AG04449 (cell line): ENCODE results near the gene CAPG.

Source experiments
- CTCF ChIA-PET: fragments of 350-600 bp; formaldehyde crosslinking; extraction: SDS; loops from one replicate; lab custom pipeline; 2021; ENCODE audit warnings: antibody characterized with exemption; lab: Yijun Ruan, JAX
- POLR2A ChIA-PET: fragments of 400-600, 350-600 bp; formaldehyde crosslinking; extraction: SDS; loops from one replicate; lab custom pipeline; 2020; ENCODE audit warnings: antibody characterized with exemption, inconsistent platforms; lab: Yijun Ruan, JAX
- DNase-seq: peaks from one replicate; pipeline ENCODE4 v3.0.0-alpha.2; 2010; ENCODE audit warnings: low read depth, low spot score
- H3K4me3 ChIP-seq: 2 replicates; pipeline ENCODE4 v1.5.1; 2011; ENCODE audit warnings: low read depth, mild to moderate bottlenecking, control low read depth, low read length
- TF ChIP-seq, protein P1 (sequence below): IDR thresholded peaks from one replicate; pipeline ENCODE4 v1.5.1; 2011; ENCODE audit warnings: mild to moderate bottlenecking, moderate library complexity, low read length, control low read depth, inconsistent platforms; ENCODE audit not compliant: insufficient read depth; ENCODE audit errors: missing control alignments

Gene CAPG

DNA sequence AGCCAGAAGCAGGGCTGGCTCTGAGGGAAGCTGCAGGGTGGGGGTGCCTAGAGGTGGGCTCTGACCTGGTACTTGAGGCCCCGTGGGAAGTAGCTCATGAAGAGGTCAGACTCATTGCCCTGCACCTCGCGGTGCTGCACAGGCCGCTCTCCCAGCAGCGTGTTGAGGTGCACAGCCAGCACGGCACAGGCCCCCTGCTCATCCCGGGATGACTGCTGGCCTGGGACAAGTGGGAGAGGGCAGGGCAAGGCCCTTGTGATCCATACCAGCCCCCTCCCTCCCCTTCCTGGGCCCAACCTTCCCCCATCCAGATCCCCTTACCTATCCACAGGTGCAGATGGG, 8.7 kb downstream of the CAPG start:
- ChIA-PET CTCF (interaction anchor here (2.2 kb wide), 1 partner anchor 11 kb away, joined by 5 read pairs; no protein-coding TSS in a partner anchor), POLR2A (interaction anchor here (0.6 kb wide), 1 partner anchor 13 kb away, joined by 3 read pairs; no protein-coding TSS in a partner anchor)
- DNase-seq = no peak
- no peak overlapping the region for H3K4me3 ChIP-seq
- TF ChIP-seq, protein P1, sequence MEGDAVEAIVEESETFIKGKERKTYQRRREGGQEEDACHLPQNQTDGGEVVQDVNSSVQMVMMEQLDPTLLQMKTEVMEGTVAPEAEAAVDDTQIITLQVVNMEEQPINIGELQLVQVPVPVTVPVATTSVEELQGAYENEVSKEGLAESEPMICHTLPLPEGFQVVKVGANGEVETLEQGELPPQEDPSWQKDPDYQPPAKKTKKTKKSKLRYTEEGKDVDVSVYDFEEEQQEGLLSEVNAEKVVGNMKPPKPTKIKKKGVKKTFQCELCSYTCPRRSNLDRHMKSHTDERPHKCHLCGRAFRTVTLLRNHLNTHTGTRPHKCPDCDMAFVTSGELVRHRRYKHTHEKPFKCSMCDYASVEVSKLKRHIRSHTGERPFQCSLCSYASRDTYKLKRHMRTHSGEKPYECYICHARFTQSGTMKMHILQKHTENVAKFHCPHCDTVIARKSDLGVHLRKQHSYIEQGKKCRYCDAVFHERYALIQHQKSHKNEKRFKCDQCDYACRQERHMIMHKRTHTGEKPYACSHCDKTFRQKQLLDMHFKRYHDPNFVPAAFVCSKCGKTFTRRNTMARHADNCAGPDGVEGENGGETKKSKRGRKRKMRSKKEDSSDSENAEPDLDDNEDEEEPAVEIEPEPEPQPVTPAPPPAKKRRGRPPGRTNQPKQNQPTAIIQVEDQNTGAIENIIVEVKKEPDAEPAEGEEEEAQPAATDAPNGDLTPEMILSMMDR = no peak

DNA sequence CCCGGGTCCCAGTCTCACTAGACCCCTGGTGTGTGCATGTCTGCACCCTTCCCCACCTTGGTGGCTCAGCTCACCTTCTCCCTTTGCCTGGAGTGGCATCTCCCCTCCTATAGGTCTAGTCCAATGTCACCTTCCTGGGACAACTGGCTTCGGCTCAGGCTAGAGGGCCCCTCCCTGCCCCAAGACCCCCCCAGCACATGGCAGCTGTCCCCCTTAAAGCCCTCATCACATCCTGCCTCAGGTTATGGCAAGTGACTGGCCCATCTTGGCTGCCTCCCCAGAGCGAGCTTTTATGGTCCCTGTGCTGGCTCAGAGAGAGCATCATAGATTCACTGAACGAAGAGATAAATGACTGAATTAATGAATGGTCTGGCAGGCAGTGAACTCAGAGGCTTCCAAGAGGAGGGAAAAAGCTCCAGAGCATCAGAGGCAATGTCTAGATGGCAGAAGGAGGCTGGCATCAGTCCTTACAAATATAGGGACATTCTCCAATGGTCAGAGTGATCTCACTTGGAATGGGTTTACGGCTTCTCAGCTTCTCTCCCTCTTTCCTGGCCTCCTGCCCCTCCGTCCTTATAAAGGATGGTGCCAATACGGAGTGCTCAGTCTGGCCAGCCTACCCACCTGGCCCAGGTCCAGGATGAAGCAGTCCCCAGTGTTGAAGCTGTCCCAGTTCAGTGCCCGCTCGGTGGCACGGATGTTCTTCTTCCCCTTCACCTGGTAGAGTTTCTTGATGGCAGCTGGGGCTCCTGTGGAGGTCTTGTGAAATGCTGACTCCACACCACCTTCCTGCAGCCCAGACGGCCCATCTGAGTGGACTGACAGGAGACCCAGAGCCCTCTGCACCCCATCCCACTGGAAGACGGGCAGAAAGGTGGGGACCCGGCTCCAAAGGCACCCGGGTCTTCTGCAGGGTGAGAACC, 9.4 kb downstream of the CAPG start:
- H3K4me3 ChIP-seq = no peak overlapping the region
- POLR2A ChIA-PET = interaction anchor here (0.6 to 0.8 kb wide), 2 partner anchors 13 to 138 kb away, joined by 3 read pairs; partner anchors contain the start of gene MAT2A
- CTCF ChIA-PET = interaction anchor here (0.8 to 2.2 kb wide), 4 partner anchors 10 to 151 kb away, joined by 3 to 6 read pairs (median 4); no protein-coding TSS in a partner anchor
- TF ChIP-seq, protein P1 = no peak
- no peak for DNase-seq

DNA sequence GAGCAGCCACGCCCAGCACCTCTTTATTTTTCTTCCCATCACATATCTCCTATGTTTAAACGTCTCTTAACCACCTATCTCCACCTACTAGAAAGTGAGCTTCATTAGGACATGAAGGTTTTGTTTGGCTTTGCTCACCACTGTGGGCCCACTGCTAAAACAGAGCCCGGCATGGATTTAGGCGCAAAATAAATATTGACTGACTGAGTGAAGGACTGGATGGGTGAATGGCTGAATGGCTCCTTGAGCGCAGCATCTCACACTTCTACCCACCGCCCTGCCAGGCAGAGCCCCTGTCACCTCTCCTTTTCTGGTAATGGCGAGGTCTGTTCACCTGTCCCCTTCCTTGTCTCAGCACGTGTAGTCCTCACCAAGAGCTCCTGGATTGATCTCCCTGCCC, 10.1 kb downstream of the CAPG start:
- CTCF ChIA-PET = interaction anchor here (0.8 to 2.2 kb wide), 4 partner anchors 9 to 152 kb away, joined by 3 to 6 read pairs (median 4); no protein-coding TSS in a partner anchor
- TF ChIP-seq, protein P1 = no peak
- no peak for DNase-seq
- no peak overlapping the region for H3K4me3 ChIP-seq
- POLR2A ChIA-PET = interaction anchor here (0.8 kb wide), 1 partner anchor 139 kb away, joined by 3 read pairs; the partner anchor contains the start of gene MAT2A

DNA sequence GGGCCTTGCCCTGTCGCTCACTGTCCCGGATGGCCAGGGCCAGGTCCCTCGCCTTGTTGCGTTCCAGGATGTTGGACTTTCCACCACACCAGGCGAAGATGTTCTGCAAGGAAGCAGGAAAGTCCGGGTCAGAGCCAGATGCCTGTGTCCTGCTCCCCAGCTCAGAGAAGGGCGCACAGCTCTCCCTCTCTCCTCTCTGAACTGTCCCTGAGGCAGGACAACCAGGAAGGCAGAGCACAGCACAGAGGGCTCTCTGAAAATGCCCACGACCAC, 11.0 kb downstream of the CAPG start:
- CTCF ChIA-PET = interaction anchor here (2.2 kb wide), 1 partner anchor 8 kb away, joined by 5 read pairs; no protein-coding TSS in a partner anchor
- no peak overlapping the region for H3K4me3 ChIP-seq
- no peak for DNase-seq
- TF ChIP-seq, protein P1 = no peak
- POLR2A ChIA-PET = no interaction called here

DNA sequence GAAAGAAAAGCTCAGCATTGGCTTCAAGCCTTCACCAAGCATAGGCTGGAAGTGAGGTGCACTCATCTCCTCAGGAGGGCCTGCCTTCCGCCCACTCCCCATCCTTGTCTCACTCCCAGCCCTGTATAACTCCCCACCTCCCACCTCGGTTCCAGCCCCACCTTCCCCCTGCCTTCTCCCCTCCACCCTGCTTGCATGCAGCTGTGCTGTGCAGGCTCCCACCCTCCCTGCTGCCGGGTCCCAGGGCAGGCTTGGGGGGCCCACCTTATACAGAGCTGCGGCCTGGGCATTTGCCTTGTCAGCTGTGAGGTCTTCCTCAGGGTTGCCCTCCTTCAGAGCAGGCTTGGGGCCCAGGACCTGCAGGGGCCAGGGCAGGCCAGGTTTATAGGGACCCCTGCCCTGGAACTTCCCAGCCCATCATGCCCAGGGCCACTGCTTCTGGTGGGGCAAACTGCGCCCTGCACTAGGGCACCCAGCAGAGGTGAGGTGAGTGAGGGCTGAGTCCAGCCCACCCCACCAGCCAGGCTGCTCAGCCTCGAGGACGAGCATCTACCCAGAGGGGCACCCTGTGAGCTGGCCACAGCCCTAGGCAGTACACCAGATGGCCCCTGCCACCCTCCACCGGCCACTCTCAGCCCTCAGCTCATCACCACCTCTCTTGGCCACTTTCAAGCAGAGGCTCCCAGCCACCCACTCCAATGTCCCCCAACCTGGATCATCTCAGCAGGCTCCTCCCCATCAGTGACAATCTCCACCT, 11.6 kb downstream of the CAPG start:
- POLR2A ChIA-PET = no interaction called here
- DNase-seq = no peak
- CTCF ChIA-PET = interaction anchor here (0.9 to 1.4 kb wide), 2 partner anchors 21 to 23 kb away, joined by 3 read pairs; no protein-coding TSS in a partner anchor
- TF ChIP-seq, protein P1 = no peak
- no peak overlapping the region for H3K4me3 ChIP-seq
